ENCODE data around the gene GSTT4. TPM values are rescaled to one million over a fixed set of nuclear protein-coding genes. Genes with fewer than 3 reads are reported as not detected.
"Not testable (repeated sequence)": the region's sequence is repeated elsewhere in the genome, so short reads cannot be mapped to it uniquely, and the experiment has no call there.

Gene GSTT4
- total RNA-seq, 2 donors from 2014 or later = 0.80 TPM; not detected in 1

GRCh38 chr22:23970816-23971486, 34.3 kb downstream of the GSTT4 start:
- H3K4me3 ChIP-seq = no peak overlapping the region
- TF ChIP-seq POLR2A (IDR thresholded peaks at IDR 0.05) (no peak), POLR2AphosphoS5 (IDR thresholded peaks at IDR 0.05) (no peak), CTCF (IDR thresholded peaks at IDR 0.05) (no peak)
- no peaks in the 10 kb centered on the region for H3K27me3 ChIP-seq (replicated peaks; ENCODE audit: insufficient read depth)
- no peaks in the 10 kb centered on the region for H3K9me3 ChIP-seq
- H3K36me3 ChIP-seq = no peaks in the 10 kb centered on the region
- intact Hi-C loops (cut with DNase I) = loop anchor here (5.0 kb wide), 1 partner anchor 44 kb away; no protein-coding TSS in a partner anchor
- WGBS = 62% methylated on average over 6 of the region's 6 CpGs
- H3K4me1 ChIP-seq (replicated peaks) = no peaks in the 10 kb centered on the region
- H3K27ac ChIP-seq = no peak overlapping the region
- DNase-seq (ENCODE audit: low spot score) = no peak

GRCh38 chr22:23970201-23970641, 35.0 kb downstream of the GSTT4 start:
- no peak for DNase-seq (ENCODE audit: low spot score)
- intact Hi-C loops (cut with DNase I) = loop anchor here (5.0 kb wide), 1 partner anchor 43 kb away; no protein-coding TSS in a partner anchor
- TF ChIP-seq POLR2AphosphoS5 (IDR thresholded peaks at IDR 0.05) (no peak), POLR2A (IDR thresholded peaks at IDR 0.05) (no peak), CTCF (IDR thresholded peaks at IDR 0.05) (no peak)
- WGBS = 76% methylated on average over 5 of the region's 5 CpGs
- Histone ChIP-seq H3K27ac (no peak overlapping the region), H3K4me1 (replicated peaks) (no peaks in the 10 kb centered on the region), H3K36me3 (no peaks in the 10 kb centered on the region), H3K9me3 (no peaks in the 10 kb centered on the region), H3K4me3 (no peak overlapping the region), H3K27me3 (replicated peaks; ENCODE audit: insufficient read depth) (no peaks in the 10 kb centered on the region)

GRCh38 chr22:23969071-23969470, 36.2 kb downstream of the GSTT4 start:
- intact Hi-C loops (cut with DNase I) = no loop called here
- no peaks in the 10 kb centered on the region for H3K36me3 ChIP-seq
- no peak overlapping the region for H3K4me3 ChIP-seq
- WGBS = 93% methylated on average over 3 of the region's 3 CpGs
- no peaks in the 10 kb centered on the region for H3K4me1 ChIP-seq (replicated peaks)
- no peak overlapping the region for H3K27ac ChIP-seq
- no peak for TF ChIP-seq POLR2A (IDR thresholded peaks at IDR 0.05)
- no peak for TF ChIP-seq POLR2AphosphoS5 (IDR thresholded peaks at IDR 0.05)
- TF ChIP-seq CTCF (IDR thresholded peaks at IDR 0.05) = no peak
- no peak for DNase-seq (ENCODE audit: low spot score)
- no peaks in the 10 kb centered on the region for H3K9me3 ChIP-seq
- H3K27me3 ChIP-seq (replicated peaks; ENCODE audit: insufficient read depth) = no peaks in the 10 kb centered on the region

- DNase-seq (ENCODE audit: low spot score); H3K27me3 ChIP-seq (replicated peaks; ENCODE audit: insufficient read depth); H3K27ac ChIP-seq; H3K4me1 ChIP-seq (replicated peaks); H3K9me3 ChIP-seq; intact Hi-C loops (cut with DNase I); H3K36me3 ChIP-seq; H3K4me3 ChIP-seq: not testable (repeated sequence)
- WGBS = no CpG with 5 or more reads among the region's 30 CpGs
These were observed 38.7 kb downstream of the GSTT4 start, which contains the start of gene DDTL for GRCh38 chr22:23966568-23966967. TSS of gene DDTL (plus strand) at chr22:23966888. CDS start at chr22:23966915, 27 bp downstream.

GRCh38 chr22:23966094-23966493, 39.2 kb downstream of the GSTT4 start:
- intact Hi-C loops (cut with DNase I); H3K27ac ChIP-seq; H3K9me3 ChIP-seq; H3K27me3 ChIP-seq (replicated peaks; ENCODE audit: insufficient read depth); H3K36me3 ChIP-seq; DNase-seq (ENCODE audit: low spot score); H3K4me1 ChIP-seq (replicated peaks); H3K4me3 ChIP-seq: not testable (repeated sequence)
- no CpG with 5 or more reads among the region's 18 CpGs for WGBS

- H3K27ac ChIP-seq; H3K27me3 ChIP-seq (replicated peaks; ENCODE audit: insufficient read depth); H3K9me3 ChIP-seq; H3K4me3 ChIP-seq; intact Hi-C loops (cut with DNase I); H3K36me3 ChIP-seq; H3K4me1 ChIP-seq (replicated peaks); DNase-seq (ENCODE audit: low spot score): not testable (repeated sequence)
- WGBS = no CpG with 5 or more reads among the region's 43 CpGs
These were observed 44.0 kb downstream of the GSTT4 start, which contains the start of gene GSTT2B for GRCh38 chr22:23961084-23961771. TSS of gene GSTT2B (minus strand) at chr22:23961195. CDS start at chr22:23961131, 64 bp downstream.
